ENCODE measurements around the gene FAM219B.

DNA sequence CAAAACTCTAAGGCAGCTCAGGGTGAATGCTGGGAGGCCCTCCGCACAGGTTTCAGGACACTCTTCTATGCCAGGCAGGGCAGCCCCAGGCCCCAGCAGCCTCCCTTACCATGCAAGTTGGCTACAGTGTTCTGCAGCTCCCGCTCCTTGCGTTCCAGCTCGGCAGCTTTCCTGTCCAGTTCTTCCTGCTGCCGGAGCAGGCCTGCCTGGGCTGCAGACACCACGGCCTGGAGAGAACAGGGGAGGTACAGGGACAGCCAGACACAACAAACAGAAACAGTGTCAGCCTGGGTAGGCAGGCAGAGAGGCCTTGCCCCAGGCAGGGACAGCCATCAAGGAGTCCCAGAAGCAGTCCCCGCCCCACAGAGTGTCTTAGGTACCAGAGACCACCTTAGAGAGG, 54.7 kb downstream of the FAM219B start:
- TF ChIP-seq, protein P1, sequence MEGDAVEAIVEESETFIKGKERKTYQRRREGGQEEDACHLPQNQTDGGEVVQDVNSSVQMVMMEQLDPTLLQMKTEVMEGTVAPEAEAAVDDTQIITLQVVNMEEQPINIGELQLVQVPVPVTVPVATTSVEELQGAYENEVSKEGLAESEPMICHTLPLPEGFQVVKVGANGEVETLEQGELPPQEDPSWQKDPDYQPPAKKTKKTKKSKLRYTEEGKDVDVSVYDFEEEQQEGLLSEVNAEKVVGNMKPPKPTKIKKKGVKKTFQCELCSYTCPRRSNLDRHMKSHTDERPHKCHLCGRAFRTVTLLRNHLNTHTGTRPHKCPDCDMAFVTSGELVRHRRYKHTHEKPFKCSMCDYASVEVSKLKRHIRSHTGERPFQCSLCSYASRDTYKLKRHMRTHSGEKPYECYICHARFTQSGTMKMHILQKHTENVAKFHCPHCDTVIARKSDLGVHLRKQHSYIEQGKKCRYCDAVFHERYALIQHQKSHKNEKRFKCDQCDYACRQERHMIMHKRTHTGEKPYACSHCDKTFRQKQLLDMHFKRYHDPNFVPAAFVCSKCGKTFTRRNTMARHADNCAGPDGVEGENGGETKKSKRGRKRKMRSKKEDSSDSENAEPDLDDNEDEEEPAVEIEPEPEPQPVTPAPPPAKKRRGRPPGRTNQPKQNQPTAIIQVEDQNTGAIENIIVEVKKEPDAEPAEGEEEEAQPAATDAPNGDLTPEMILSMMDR (IDR thresholded peaks at IDR 0.05 in 4 of 5, conservative IDR thresholded peaks at IDR 0.05 in 1 of 5), result no peak
- no peak for TF ChIP-seq POLR2A (IDR thresholded peaks at IDR 0.05)

Data from gastrocnemius medialis (tissue), 4 donors.